K562 (cell line): ENCODE results near the gene NCAPG2. TPM values are rescaled to one million over a fixed set of nuclear protein-coding genes. Genes with fewer than 3 reads are reported as not detected.

ENCODE experiments used
- ATAC-seq: fragments of 200-7000 bp; cut with Tn5 transposase; 3 replicates; pipeline ENCODE4 v1.9.1; 2020; ENCODE audit warnings: moderate library complexity
- BruUV-seq: library from RNA; stranded (reverse); fragments of 400-500 nt; replicated peaks from 2 replicates; lab custom pipeline; 2021; lab: Mats Ljungman, UMichigan
- CTCF ChIA-PET: fragments of 300-600 bp; formaldehyde crosslinking; extraction: SDS; loops from one replicate; lab custom pipeline; 2021; ENCODE audit warnings: low intra/inter-chr PET ratio; lab: Yijun Ruan, JAX
- POLR2A ChIA-PET: fragments of 300-600, 350-650 bp; sonication (Branson Sonifier 250); formaldehyde crosslinking; extraction: SDS; loops from one replicate; lab custom pipeline; 2021; ENCODE audit warnings: antibody characterized with exemption, inconsistent platforms; lab: Yijun Ruan, JAX
- DNase-seq, 4 experiments: peaks; one replicate each; pipeline versions ENCODE4 v3.0.0 to v3.0.0-alpha.2; 2011 to 2018; ENCODE audit warnings: low spot score in 3 of 4, mixed read lengths in 3 of 4; ENCODE audit errors: extremely low read depth in 1 of 4
- FAIRE-seq: peaks from 2 replicates; lab custom pipeline; 2011; peaks lifted over from hg19 to GRCh38; lab: Jason Lieb, UNC
- H2AFZ ChIP-seq: 2 replicates; pipeline ENCODE4 v1.6.0; 2011; ENCODE audit warnings: low read depth, low read length, control low read depth, inconsistent platforms
- H3K27ac ChIP-seq: fragments of 200-600 bp; 3 replicates; pipeline ENCODE4 v1.8.0; 2011; ENCODE audit warnings: low read depth, mild to moderate bottlenecking, control low read depth, inconsistent platforms, low read length, moderate library complexity, mixed read lengths; ENCODE audit errors: extremely low read depth
- H3K27me3 ChIP-seq, 2 experiments: fragments of 300-600 bp in 1 of 2; 2 replicates in 1 of 2; 3 replicates in 1 of 2; pipeline versions ENCODE4 v1.6.0 to v1.8.0; 2011; ENCODE audit warnings: inconsistent platforms in 2 of 2, low read length in 2 of 2, mild to moderate bottlenecking in 1 of 2, mixed read lengths in 1 of 2, moderate library complexity in 1 of 2; ENCODE audit not compliant: control insufficient read depth in 2 of 2, insufficient read depth in 2 of 2
- H3K36me3 ChIP-seq: fragments of 300-600 bp; 3 replicates; pipeline ENCODE4 v1.8.0; 2011; ENCODE audit warnings: mild to moderate bottlenecking, low read length, inconsistent platforms; ENCODE audit not compliant: control insufficient read depth, insufficient read depth
- H3K4me1 ChIP-seq, 2 experiments: fragments of 200-600 bp in 1 of 2; replicated peaks in 1 of 2; 2 replicates in 1 of 2; 3 replicates in 1 of 2; pipeline versions ENCODE4 v1.5.1 to v1.8.0; 2011; ENCODE audit warnings: inconsistent platforms in 2 of 2, low read length in 2 of 2, mild to moderate bottlenecking in 1 of 2, mixed read lengths in 1 of 2, moderate library complexity in 1 of 2; ENCODE audit not compliant: control insufficient read depth in 2 of 2, insufficient read depth in 2 of 2
- H3K4me2 ChIP-seq: 2 replicates; pipeline ENCODE4 v1.6.1; 2011; ENCODE audit warnings: low read length, control low read depth, inconsistent platforms, mixed read lengths; ENCODE audit not compliant: insufficient read depth
- H3K4me3 ChIP-seq: fragments of 200-600 bp; sonication (generic), shearing (Covaris generic); 2 replicates; pipeline ENCODE4 v1.5.1; 2016; ENCODE audit warnings: control low read depth, inconsistent platforms
- H3K79me2 ChIP-seq: fragments of 200-600 bp; 3 replicates; pipeline ENCODE4 v1.8.0; 2011; ENCODE audit warnings: low read length, inconsistent platforms; ENCODE audit not compliant: control insufficient read depth, insufficient read depth
- H3K9ac ChIP-seq, 2 experiments: 2 replicates each; pipeline versions ENCODE4 v1.6.0 to v1.6.1; 2011; ENCODE audit warnings: low read depth in 2 of 2, low read length in 2 of 2, control low read depth in 1 of 2, inconsistent platforms in 1 of 2, mild to moderate bottlenecking in 1 of 2, mixed read lengths in 1 of 2; ENCODE audit not compliant: insufficient read depth in 1 of 2
- H3K9me1 ChIP-seq: one replicate; pipeline ENCODE4 v1.6.0; 2011; ENCODE audit warnings: inconsistent platforms, mild to moderate bottlenecking, low read length, moderate library complexity; ENCODE audit not compliant: control insufficient read depth, insufficient read depth
- H3K9me3 ChIP-seq: replicated peaks from 2 replicates; pipeline ENCODE4 v1.5.1; 2011; ENCODE audit warnings: low read depth, low read length, inconsistent platforms; ENCODE audit not compliant: control insufficient read depth, insufficient read depth
- H4K20me1 ChIP-seq: replicated peaks from 2 replicates; pipeline ENCODE4 v1.6.1; 2011; ENCODE audit warnings: low read length, inconsistent platforms, mixed read lengths; ENCODE audit not compliant: control insufficient read depth, insufficient read depth
- CTCF ChIP-seq, 3 experiments: IDR thresholded peaks in 2 of 3; conservative IDR thresholded peaks in 1 of 3; 2 replicates each; pipeline ENCODE4 v1.5.1; 2011 to 2012; ENCODE audit warnings: low read length in 3 of 3, mild to moderate bottlenecking in 3 of 3, control low read depth in 2 of 3, improper control_type of control experiment in 1 of 3, inconsistent platforms in 1 of 3, low read depth in 1 of 3, mixed read lengths in 1 of 3, moderate library complexity in 1 of 3; ENCODE audit not compliant: insufficient read depth in 2 of 3
- EP400 ChIP-seq: fragments of 450-650 bp; IDR thresholded peaks from 2 replicates; pipeline ENCODE4 v1.6.1; 2017; ENCODE audit warnings: antibody characterized with exemption, mild to moderate bottlenecking, moderate library complexity
- JUND ChIP-seq, 2 experiments: IDR thresholded peaks; 2 replicates in 1 of 2; 3 replicates in 1 of 2; pipeline ENCODE4 v1.6.1; 2011; ENCODE audit warnings: borderline replicate concordance in 2 of 2, low read depth in 2 of 2, low read length in 2 of 2, improper control_type of control experiment in 1 of 2, missing biosample characterization in 1 of 2, missing genetic modification characterization in 1 of 2, missing genetic modification reagents in 1 of 2
- NCOA2 ChIP-seq, 2 experiments: fragments of 450-650 bp; IDR thresholded peaks; 2 replicates each; pipeline ENCODE4 v1.6.1; 2018; ENCODE audit warnings: mild to moderate bottlenecking in 2 of 2, moderate library complexity in 1 of 2; ENCODE audit not compliant: partially characterized antibody in 2 of 2
- NFIC ChIP-seq: fragments of 450-650 bp; IDR thresholded peaks from 2 replicates; pipeline ENCODE4 v1.6.1; 2017; ENCODE audit warnings: mild to moderate bottlenecking, inconsistent platforms
- SREBF2 ChIP-seq: sonication (generic); formaldehyde crosslinking; IDR thresholded peaks from 2 replicates; pipeline ENCODE4 v1.4.0; 2020; ENCODE audit warnings: mild to moderate bottlenecking, missing genetic modification reagents
- ZBTB9 ChIP-seq: fragments of 450-650 bp; formaldehyde crosslinking; IDR thresholded peaks from 2 replicates; pipeline ENCODE4 v1.4.0; 2020; ENCODE audit warnings: mild to moderate bottlenecking, moderate library complexity
- ZNF449 ChIP-seq: fragments of 250-450 bp; sonication (Bioruptor Pico); IDR thresholded peaks from 2 replicates; pipeline ENCODE4 v1.8.0; 2022; ENCODE audit warnings: moderate library complexity, mild to moderate bottlenecking, inconsistent platforms
- ZNF589 ChIP-seq: fragments of 200-800 bp; sonication (Bioruptor generic); IDR thresholded peaks from 2 replicates; pipeline ENCODE4 v1.6.1; 2016; ENCODE audit warnings: low read depth, missing genetic modification characterization, missing compliant biosample characterization
- WGBS: fragments of 100-300 bp; shearing (Covaris generic); methylation state at CpG from one replicate; pipeline ENCODE4 v1.1.6; 2016; ENCODE audit warnings: low coverage, mixed read lengths; ENCODE audit not compliant: insufficient coverage; ENCODE audit errors: missing lambda C conversion rate; 5-methylcytosine and 5-hydroxymethylcytosine counted together
- in situ Hi-C: fragments of 300-500 bp; cut with MboI; formaldehyde crosslinking; loops from 4 replicates; pipeline ENCODE4 v1.15.0; 2018; ENCODE audit warnings: inconsistent platforms, mixed read lengths
- intact Hi-C: fragments of 100-400 bp; cut with micrococcal nuclease; formaldehyde crosslinking; loops from 2 replicates; pipeline ENCODE4 v1.14.2; 2022
- polyA plus RNA-seq, 8 experiments: library from polyadenylated mRNA; depleted of rRNA in 4 of 8; stranded (reverse) in 5 of 8; unstranded in 3 of 8; fragments of >200 nt; fragmentation: Nextera tagmentation in 2 of 8; fragmentation: Illumina TruSeq in 1 of 8; extraction: Ambion mirVana in 2 of 8; extraction: Trizol in 1 of 8; gene quantifications; 2 replicates each; pipeline versions ENCODE4 v1.2.1 to v1.2.3, GENCODE V29; 2011 to 2014; ENCODE audit warnings: inconsistent platforms in 1 of 8, missing spikeins in 1 of 8
- total RNA-seq, 7 experiments: library from RNA; depleted of rRNA in 6 of 7; stranded (reverse); fragments of >200 nt in 6 of 7; fragmentation: Illumina TruSeq in 2 of 7; extraction: Trizol in 2 of 7; gene quantifications; 2 replicates each; pipeline versions ENCODE4 v1.2.1 to v1.2.3, GENCODE V29; 2011 to 2021; ENCODE audit warnings: low replicate concordance in 1 of 7

NCAPG2 gene
- total and polyA plus RNA-seq, 9 of the 15 experiments (the other 6 are each of a cell fraction or from before 2014, with no cell fraction given), result 21.5 to 127 (median 86.1) TPM

GRCh38 chr7:158684329-158684728 is 20.3 kb downstream of the NCAPG2 start:
- Histone ChIP-seq H3K9me3 (no peaks in the 10 kb centered on the region), H3K79me2 (no peaks in the 10 kb centered on the region), H3K27me3 (no peaks in the 10 kb centered on the region), H3K4me2 (no peak overlapping the region), H3K9me1 (no peaks in the 10 kb centered on the region), H4K20me1 (no peaks in the 10 kb centered on the region), H3K36me3 (peaks cover 97% of the 10 kb centered on the region), H3K9ac (no peak overlapping the region), H3K27ac (no peak overlapping the region), H2AFZ (no peak overlapping the region), H3K4me3 (no peak overlapping the region), H3K4me1 (no peaks in the 10 kb centered on the region)
- ATAC-seq (no peak), FAIRE-seq (no peak), DNase-seq (no peak)
- TF ChIP-seq EP400 (no peak), NCOA2 (IDR thresholded peaks at IDR 0.05; ENCODE audit: partially characterized antibody in 2 of 2) (no peak), ZNF449 (CRISPR knock-in tag) (no peak)
- in situ Hi-C loops (no loop called here), intact Hi-C loops (no loop called here)
- ChIA-PET POLR2A (no interaction called here), CTCF (no interaction called here)
- WGBS, result 73% methylated on average over 1 of the region's 1 CpG
- BruUV-seq, result no TSS peak

- intact Hi-C loops, result no loop called here
- POLR2A ChIA-PET, result interaction anchor here (1.4 kb wide), 1 partner anchor 9 kb away, joined by 3 read pairs; no protein-coding TSS in a partner anchor
- TF ChIP-seq ZBTB9 (CRISPR knock-in tag) (no peak), SREBF2 (CRISPR knock-in tag) (no peak), CTCF (IDR thresholded peaks at IDR 0.05 in 2 of 3, conservative IDR thresholded peaks at IDR 0.05 in 1 of 3; ENCODE audit: insufficient read depth in 2 of 3, low read depth in 1 of 3, low read length in 3 of 3) (peak in 1 of 3 experiments; percentile 11; a peak in 1 of 6 replicates), JUND (IDR thresholded peaks at IDR 0.05; ENCODE audit: borderline replicate concordance, low read depth, low read length) (peak; percentile 31; the same call in 1 of the 2 replicates), JUND (tag; IDR thresholded peaks at IDR 0.05; ENCODE audit: borderline replicate concordance, low read depth, low read length) (no peak), ZNF589 (CRISPR knock-in tag) (no peak), NFIC (peak; percentile 43; the same call in 1 of the 2 replicates)
- TF ChIP-seq, all 486 proteins: peak for 3
- no peaks in the 10 kb centered on the region for H3K79me2 ChIP-seq
- H3K36me3 ChIP-seq, result peaks cover 97% of the 10 kb centered on the region
- FAIRE-seq, result peak; percentile 35
- H2AFZ ChIP-seq, result no peak overlapping the region
- no peak overlapping the region for H3K9ac ChIP-seq
- no peak overlapping the region for H3K27ac ChIP-seq
- no peaks in the 10 kb centered on the region for H3K27me3 ChIP-seq
- no peaks in the 10 kb centered on the region for H3K9me3 ChIP-seq
- DNase-seq, result no peak
- 61% methylated on average over 2 of the region's 2 CpGs for WGBS
- H4K20me1 ChIP-seq, result no peaks in the 10 kb centered on the region
- H3K4me3 ChIP-seq, result no peak overlapping the region
- in situ Hi-C loops, result no loop called here
- no TSS peak for BruUV-seq
- no peak overlapping the region for H3K4me2 ChIP-seq
- ATAC-seq, result peak; percentile 43
- CTCF ChIA-PET, result no interaction called here
- no peaks in the 10 kb centered on the region for H3K9me1 ChIP-seq
- H3K4me1 ChIP-seq, result no peaks in the 10 kb centered on the region
These were observed 21.1 kb downstream of the NCAPG2 start for GRCh38 chr7:158683541-158683940.
